Measurements from ENCODE around the gene NEURL1.
A peak's percentile ranks its signal among the peaks of the same experiment; 100 is the strongest.

Gene NEURL1

GRCh38 chr10:103584216-103585010 lies 90.9 kb downstream of the NEURL1 start:
- no peak for DNase-seq
- Histone ChIP-seq H3K27me3 (peaks cover 0 to 11% of the 10 kb centered on the region in 2 donors), H3K4me3 (peak overlapping the region; percentile 14 to 47), H3K27ac (no peak overlapping the region), H3K9me3 (peaks cover 0 to 9% (median 4%) of the 10 kb centered on the region in 3 donors), H3K36me3 (peaks cover 10 to 30% (median 14%) of the 10 kb centered on the region in 3 donors), H3K4me1 (peaks cover 0 to 32% (median 17%) of the 10 kb centered on the region in 4 donors)
- no peak for TF ChIP-seq CTCF (IDR thresholded peaks at IDR 0.05)
- intact Hi-C loops (cut with DNase I; ENCODE audit: low total_unique reads) = no loop called here

- Histone ChIP-seq H3K9me3 (peaks cover 0 to 9% (median 4%) of the 10 kb centered on the region in 3 donors), H3K4me1 (peaks cover 0 to 29% (median 17%) of the 10 kb centered on the region in 4 donors), H3K27ac (no peak overlapping the region), H3K27me3 (peaks cover 0 to 11% of the 10 kb centered on the region in 2 donors), H3K4me3 (peak overlapping the region in 1 of 2 donors; percentile 47), H3K36me3 (peaks cover 10 to 32% (median 14%) of the 10 kb centered on the region in 3 donors)
- no peak for DNase-seq
- TF ChIP-seq CTCF (IDR thresholded peaks at IDR 0.05) = no peak
- intact Hi-C loops (cut with DNase I; ENCODE audit: low total_unique reads) = no loop called here
These were observed 91.5 kb downstream of the NEURL1 start for GRCh38 chr10:103585011-103585405.

GRCh38 chr10:103587073-103587472 lies 93.6 kb downstream of the NEURL1 start:
- H3K9me3 ChIP-seq = peaks cover 0 to 9% (median 4%) of the 10 kb centered on the region in 3 donors
- H3K4me1 ChIP-seq = peaks cover 0 to 10% (median 8%) of the 10 kb centered on the region in 4 donors
- intact Hi-C loops (cut with DNase I; ENCODE audit: low total_unique reads) = no loop called here
- TF ChIP-seq CTCF (IDR thresholded peaks at IDR 0.05) = no peak
- no peak overlapping the region for H3K27ac ChIP-seq
- H3K4me3 ChIP-seq = no peak overlapping the region
- H3K36me3 ChIP-seq = peaks cover 10 to 32% (median 14%) of the 10 kb centered on the region in 3 donors
- DNase-seq = no peak
- peaks cover 0 to 11% of the 10 kb centered on the region in 2 donors for H3K27me3 ChIP-seq

GRCh38 chr10:103589074-103589630 lies 95.6 kb downstream of the NEURL1 start:
- Histone ChIP-seq H3K9me3 (peaks cover 0 to 9% (median 4%) of the 10 kb centered on the region in 3 donors), H3K27me3 (peaks cover 0 to 11% of the 10 kb centered on the region in 2 donors), H3K36me3 (peaks cover 10 to 32% (median 14%) of the 10 kb centered on the region in 3 donors), H3K4me3 (no peak overlapping the region), H3K4me1 (peaks cover 0 to 7% (median 0%) of the 10 kb centered on the region in 4 donors), H3K27ac (no peak overlapping the region)
- intact Hi-C loops (cut with DNase I; ENCODE audit: low total_unique reads) = no loop called here
- DNase-seq = no peak
- TF ChIP-seq CTCF (IDR thresholded peaks at IDR 0.05) = no peak

GRCh38 chr10:103590060-103590459 lies 96.6 kb downstream of the NEURL1 start:
- Histone ChIP-seq H3K27me3 (peaks cover 0 to 2% of the 10 kb centered on the region in 2 donors), H3K4me3 (no peak overlapping the region), H3K9me3 (peaks cover 0 to 9% (median 4%) of the 10 kb centered on the region in 3 donors), H3K4me1 (no peaks in the 10 kb centered on the region), H3K27ac (no peak overlapping the region), H3K36me3 (peaks cover 10 to 32% (median 14%) of the 10 kb centered on the region in 3 donors)
- intact Hi-C loops (cut with DNase I; ENCODE audit: low total_unique reads) = no loop called here
- TF ChIP-seq CTCF (IDR thresholded peaks at IDR 0.05) = no peak
- no peak for DNase-seq

Measured in tibial artery (tissue), 4 donors.